ENCODE results near the gene TNFSF8.

DNA sequence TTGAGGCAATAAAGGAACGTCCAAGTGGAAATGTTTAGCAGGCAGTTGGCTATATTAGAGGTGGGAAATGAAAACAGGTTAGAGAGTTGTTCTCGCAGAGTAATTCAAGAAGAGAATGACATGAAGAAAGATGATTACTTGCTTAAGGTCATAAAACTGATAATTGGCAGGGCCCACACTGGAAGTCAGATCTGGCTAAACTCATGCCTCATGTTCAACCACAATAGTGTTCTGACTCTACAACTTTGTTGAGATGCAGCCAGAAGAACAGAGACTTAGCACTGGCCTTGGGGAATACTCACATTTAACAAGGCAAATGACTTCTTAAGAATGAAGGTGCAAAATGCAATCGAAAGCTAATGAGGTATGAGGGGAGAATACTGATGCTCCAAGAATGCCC lies 27.2 kb upstream of the TNFSF8 start:
- TF ChIP-seq, protein P1, sequence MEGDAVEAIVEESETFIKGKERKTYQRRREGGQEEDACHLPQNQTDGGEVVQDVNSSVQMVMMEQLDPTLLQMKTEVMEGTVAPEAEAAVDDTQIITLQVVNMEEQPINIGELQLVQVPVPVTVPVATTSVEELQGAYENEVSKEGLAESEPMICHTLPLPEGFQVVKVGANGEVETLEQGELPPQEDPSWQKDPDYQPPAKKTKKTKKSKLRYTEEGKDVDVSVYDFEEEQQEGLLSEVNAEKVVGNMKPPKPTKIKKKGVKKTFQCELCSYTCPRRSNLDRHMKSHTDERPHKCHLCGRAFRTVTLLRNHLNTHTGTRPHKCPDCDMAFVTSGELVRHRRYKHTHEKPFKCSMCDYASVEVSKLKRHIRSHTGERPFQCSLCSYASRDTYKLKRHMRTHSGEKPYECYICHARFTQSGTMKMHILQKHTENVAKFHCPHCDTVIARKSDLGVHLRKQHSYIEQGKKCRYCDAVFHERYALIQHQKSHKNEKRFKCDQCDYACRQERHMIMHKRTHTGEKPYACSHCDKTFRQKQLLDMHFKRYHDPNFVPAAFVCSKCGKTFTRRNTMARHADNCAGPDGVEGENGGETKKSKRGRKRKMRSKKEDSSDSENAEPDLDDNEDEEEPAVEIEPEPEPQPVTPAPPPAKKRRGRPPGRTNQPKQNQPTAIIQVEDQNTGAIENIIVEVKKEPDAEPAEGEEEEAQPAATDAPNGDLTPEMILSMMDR (IDR thresholded peaks at IDR 0.05), result no peak
- TF ChIP-seq ZFX (IDR thresholded peaks at IDR 0.05; ENCODE audit: borderline replicate concordance), result no peak

Data from 22Rv1 (cell line).